ENCODE data around the gene FOS.
A peak's percentile ranks its signal among the peaks of the same experiment; 100 is the strongest.

FOS gene

DNA sequence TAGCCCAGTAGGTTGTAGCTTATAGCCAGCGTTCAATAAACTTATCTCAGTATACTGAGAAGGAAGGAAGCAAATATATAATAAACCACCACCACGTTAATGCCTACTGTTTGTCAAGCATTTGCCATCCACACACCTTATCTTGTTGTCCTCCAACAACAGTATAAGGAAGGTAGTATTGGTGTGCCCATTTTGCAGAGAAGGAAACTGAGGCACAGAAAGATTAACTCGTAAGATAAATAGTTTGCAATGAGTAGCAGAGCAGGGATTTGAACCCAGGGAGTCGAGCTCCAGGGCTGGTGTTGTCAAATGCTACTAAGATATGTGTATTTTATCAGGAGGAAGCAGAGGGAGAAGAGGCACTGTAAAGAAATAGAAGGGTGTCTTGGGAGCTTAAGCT lies 27.8 kb upstream of the FOS start:
- no peak for DNase-seq (ENCODE audit: low spot score)

DNA sequence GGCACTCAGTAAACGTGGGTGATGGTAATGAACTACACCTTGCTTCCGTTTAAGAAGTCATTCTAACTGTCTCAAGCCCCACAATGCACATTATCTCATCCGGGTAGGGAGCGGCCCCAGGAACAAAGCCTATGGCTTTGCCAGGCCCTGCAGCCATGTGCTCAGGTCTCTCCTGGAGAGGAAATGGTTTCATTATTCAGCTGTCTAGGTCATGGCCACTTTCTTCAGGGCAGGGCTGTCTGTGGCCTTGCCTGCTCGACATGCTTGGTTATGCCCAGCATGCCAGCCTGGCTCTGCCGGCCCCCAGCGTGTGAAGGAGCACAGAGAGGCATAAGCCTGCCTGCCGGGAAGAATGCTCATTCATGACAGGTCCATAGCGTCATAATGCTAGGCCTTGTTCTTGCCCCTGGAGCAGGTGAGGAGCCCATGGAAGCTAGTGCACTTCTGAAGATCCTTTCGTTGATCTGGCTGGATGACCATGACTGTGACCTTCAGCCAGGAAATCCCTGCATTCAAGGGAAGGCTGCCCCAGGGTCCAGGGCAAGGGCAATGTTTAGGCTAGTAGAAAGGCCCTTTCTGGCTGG lies 26.3 kb upstream of the FOS start:
- no peak for DNase-seq (ENCODE audit: low spot score)

DNA sequence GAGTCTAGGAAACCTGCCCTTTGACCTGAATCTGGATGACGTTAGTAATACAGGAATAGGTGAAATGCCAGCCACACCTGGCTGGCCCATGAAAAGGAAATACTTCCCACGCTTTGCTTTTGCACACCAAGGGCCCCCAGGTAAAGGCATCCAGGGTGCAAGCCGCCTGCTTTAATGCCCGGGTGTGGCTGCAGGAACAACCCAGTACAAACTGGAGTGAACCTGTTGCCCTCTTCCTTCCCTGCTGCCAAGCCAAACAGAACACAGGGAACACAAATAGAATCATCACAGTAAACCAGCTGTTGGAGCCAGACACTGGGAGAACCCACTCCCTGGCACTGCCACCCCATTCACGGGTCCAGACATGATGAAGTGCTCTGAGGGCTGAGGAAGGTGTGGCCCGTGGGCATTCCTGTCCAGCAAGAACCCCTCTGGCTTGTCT lies 24.2 kb upstream of the FOS start:
- DNase-seq (ENCODE audit: low spot score), result no peak

GRCh38 chr14:75254901-75255584 lies 23.6 kb upstream of the FOS start:
- no peak for DNase-seq (ENCODE audit: low spot score)

- no peak for DNase-seq (ENCODE audit: low spot score)
Measured at GRCh38 chr14:75258079-75258802, 20.4 kb upstream of the FOS start.

DNA sequence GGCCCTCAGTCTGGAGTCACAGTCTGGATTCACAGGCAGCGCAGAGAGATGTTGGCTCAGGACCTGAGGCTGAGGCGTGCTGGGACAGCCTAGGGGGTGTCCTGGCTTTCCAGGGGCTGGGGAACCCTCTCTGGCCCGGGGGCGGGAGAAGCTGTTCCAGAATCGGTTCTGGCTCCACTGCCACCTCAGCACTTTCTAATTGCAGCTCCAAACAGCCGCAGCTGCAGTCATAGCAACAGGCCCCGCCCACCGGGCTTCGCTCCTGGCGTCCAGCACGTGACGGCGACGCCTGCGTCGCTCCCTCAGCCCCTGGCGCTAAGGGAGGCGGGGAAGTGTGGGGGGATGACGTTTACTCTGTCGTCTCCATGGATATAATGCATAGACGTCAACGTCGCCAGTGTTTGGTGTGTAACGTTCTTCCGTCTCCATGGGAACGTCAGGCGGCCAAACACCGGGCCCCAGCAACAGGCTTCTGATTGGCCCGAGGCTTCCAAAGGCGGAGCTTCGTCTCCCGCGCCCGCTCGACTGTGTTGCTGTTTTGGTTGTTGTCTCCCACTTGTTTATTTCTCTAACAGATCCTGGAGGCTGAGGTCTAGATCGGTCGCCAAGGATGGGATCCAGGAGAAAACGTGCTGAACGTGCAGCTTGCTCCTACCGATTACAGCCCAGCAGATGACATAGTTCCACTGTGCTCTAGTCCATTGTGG lies 19.7 kb upstream of the FOS start:
- peak; percentile 97 for DNase-seq (ENCODE audit: low spot score)

GRCh38 chr14:75259510-75259855 lies 19.1 kb upstream of the FOS start:
- DNase-seq (ENCODE audit: low spot score), result no peak

DNA sequence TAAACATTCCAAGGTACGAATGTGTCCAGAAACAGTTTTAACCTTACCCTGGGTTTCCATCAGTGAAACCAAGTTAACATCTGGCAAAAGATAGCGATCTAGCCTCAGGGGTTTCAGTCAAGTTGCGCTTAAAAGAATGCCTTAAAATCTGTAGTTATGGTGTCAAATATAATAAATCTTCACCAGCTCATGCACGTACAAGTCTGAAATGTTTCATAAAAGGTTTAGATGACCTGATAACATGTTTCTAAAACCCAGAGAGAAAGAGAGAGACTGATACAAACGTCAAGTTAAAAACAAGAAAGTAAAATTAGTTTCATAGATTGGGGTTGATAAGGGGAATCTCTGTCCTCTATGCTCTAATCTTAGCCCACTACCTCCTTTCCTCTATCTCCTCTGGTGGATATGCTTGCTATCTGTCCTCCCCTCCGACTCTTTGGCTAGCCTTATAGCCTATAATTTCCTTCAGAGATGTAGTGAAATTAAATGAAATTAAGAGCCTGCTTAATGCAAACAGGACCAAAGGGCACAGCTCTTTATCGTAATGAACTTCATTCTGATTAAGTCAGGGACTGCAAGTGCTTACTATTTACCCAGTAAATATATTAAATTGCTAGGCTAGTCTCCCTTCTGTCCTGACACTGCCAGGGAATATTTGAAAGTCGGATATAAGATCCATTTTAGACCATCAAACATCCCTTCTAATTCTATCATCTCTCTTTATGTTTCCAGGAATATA lies 18.4 kb upstream of the FOS start:
- DNase-seq (ENCODE audit: low spot score), result peak; percentile 13

DNA sequence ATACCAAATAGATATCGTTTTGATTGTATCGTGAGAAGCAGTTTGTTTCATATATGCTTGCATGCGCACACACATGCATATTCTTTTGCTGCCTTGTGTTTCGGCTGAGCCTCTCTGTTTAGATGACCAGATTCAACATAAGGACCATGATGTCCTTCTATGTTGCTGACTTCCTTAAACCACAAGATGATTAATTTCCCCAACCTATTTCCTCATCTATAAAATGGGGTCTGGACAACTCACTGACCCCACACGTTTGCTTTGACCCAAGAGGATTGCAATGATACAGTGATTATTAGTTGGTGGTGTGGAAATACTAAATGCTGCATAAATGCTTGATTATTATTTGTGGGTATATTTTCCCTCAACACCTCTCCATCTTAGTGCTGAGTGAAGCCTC lies 16.8 kb upstream of the FOS start:
- DNase-seq (ENCODE audit: low spot score), result no peak

GRCh38 chr14:75262641-75263040 lies 16.0 kb upstream of the FOS start:
- DNase-seq (ENCODE audit: low spot score), result no peak

DNA sequence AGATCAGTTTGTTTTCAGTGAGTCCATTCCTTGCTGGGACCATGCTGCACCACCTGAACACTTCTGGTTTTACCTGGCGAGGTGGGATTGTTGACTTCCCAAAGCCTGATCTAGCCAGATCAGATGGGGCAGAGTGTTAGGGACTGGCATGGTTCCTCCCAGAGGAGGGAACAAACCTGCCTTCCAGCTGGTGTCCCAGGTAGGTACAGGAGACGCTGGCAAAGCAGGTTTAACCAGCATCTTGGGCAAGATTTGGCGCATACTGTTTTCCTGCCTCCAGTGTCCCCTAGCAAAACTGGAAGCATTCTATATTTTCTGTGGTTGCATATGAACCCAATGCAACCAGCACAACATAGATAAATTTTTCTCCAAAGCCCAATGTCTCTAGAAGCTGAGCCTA lies 14.6 kb upstream of the FOS start:
- no peak for DNase-seq (ENCODE audit: low spot score)

DNA sequence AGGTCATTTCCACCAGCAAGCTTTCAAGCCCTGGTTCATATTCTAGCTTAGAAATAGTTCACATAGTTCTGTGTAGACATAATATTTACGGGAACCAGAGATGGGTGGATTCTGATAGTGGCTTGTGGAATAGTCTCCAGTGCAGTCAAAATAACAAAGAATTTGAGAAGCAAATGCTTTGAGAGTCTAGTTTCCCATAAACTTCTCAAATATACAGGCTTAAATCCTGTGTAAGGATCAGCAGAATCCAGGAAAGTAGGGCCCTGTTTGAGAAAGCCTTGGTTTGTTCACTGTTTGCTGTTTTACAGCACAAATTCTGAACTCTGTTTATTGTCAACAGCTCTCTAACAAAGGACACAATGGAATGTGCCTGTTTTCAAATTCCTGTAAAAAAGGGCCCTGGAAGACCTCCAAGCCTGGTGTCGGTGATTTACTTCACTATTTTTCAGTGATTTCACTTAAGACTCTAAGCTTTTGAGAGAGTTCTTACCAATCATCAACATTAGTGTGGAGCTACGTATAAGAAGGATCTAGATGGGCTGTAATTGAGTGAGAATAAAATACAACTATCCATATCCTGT lies 11.4 kb upstream of the FOS start:
- no peak for DNase-seq (ENCODE audit: low spot score)

GRCh38 chr14:75268633-75269550 lies 9.7 kb upstream of the FOS start:
- no peak for DNase-seq (ENCODE audit: low spot score)

DNA sequence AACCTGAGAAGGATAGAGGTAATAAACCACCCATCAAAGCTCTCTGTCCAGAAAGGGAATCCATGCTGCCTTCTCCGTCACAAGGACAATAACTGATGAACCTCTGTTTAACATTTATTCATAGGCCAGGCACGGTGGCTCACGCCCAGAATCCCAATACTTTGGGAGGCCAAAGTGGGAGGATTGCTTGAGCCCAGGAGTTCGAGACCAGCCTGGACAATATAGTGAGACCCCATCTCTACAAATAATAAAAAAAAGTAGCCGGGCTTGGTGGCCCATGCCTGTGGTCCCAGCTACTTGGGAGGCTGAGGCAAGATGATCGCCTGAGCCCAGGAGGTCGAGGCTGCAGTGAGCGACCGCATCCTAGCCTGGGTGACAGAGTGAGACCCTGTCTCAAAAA lies 7.1 kb upstream of the FOS start:
- no peak for DNase-seq (ENCODE audit: low spot score)

GRCh38 chr14:75273272-75274049 lies 5.2 kb upstream of the FOS start:
- DNase-seq (ENCODE audit: low spot score), result no peak

GRCh38 chr14:75274050-75274898 lies 4.4 kb upstream of the FOS start:
- DNase-seq (ENCODE audit: low spot score), result no peak

GRCh38 chr14:75274899-75275569 lies 3.6 kb upstream of the FOS start:
- DNase-seq (ENCODE audit: low spot score), result peak; percentile 66

DNA sequence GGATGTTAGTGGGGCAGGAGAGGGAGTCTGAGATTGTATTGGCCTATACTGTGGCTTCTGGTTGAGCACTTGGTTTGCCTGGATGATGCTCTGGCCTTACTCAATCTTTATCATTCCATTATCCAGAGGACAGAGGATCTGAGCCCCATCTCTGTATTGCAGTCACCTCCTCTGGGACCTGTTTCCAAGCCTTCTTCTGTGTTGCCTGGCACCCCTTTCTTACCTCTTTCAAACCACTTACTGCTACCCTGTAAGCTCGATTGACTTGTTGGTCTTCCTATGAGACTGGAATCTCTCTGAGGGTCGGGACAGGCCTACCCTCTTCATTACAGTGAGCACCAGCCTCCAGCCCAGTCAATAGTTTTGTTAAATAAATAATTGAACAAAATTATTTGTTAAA lies 3.0 kb upstream of the FOS start:
- no peak for DNase-seq (ENCODE audit: low spot score)
